Right cardiac atrium (tissue), 5 donors: Measurements from ENCODE around the gene CALHM6. TPM values are rescaled to one million over a fixed set of nuclear protein-coding genes. Genes with fewer than 3 reads are reported as not detected.
A peak's percentile ranks its signal among the peaks of the same experiment; 100 is the strongest.

ENCODE experiments used
- ATAC-seq, 2 donors: fragments of 200-7000 bp; cut with Tn5 transposase; one replicate each; pipeline versions ENCODE4 v1.8.0 to v1.9.1; 2020; ENCODE audit warnings: moderate library complexity in 2 of 2, mild to moderate bottlenecking in 1 of 2
- DNase-seq, 3 donors: peaks; one replicate each; pipeline ENCODE4 v3.0.0-alpha.2; 2020
- H3K27ac ChIP-seq: one replicate; pipeline ENCODE4 v1.5.1; 2013; ENCODE audit warnings: mild to moderate bottlenecking, low read length, control low read depth, moderate library complexity
- H3K27me3 ChIP-seq: one replicate; pipeline ENCODE4 v1.6.1; 2013; ENCODE audit not compliant: control insufficient read depth, insufficient read depth
- H3K4me1 ChIP-seq: one replicate; pipeline ENCODE4 v1.6.1; 2013; ENCODE audit warnings: low read length; ENCODE audit not compliant: control insufficient read depth, insufficient read depth
- H3K4me3 ChIP-seq: one replicate; pipeline ENCODE4 v1.5.1; 2013; ENCODE audit warnings: low read length, control low read depth
- H3K9me3 ChIP-seq: one replicate; pipeline ENCODE4 v1.6.1; 2013; ENCODE audit warnings: low read length; ENCODE audit not compliant: control insufficient read depth
- WGBS: extraction: QIAGEN DNeasy Blood & Tissue Kit; methylation state at CpG from one replicate; pipeline ENCODE4 v1.1.7; 2013; 5-methylcytosine and 5-hydroxymethylcytosine counted together
- intact Hi-C, 4 donors: fragments of 100-400 bp; cut with DNase I; formaldehyde crosslinking; loops; one replicate each; pipeline versions ENCODE4 v1.11.0 to v1.14.0; 2022 to 2023
- polyA plus RNA-seq: library from polyadenylated mRNA; stranded (reverse); fragments of 200-250 nt; gene quantifications from one replicate; pipeline ENCODE4 v1.2.3, GENCODE V29; 2013
- total RNA-seq, 4 donors: library from RNA; stranded (reverse); fragmentation: NEBNext Ultra II Directional; extraction: Animal tissue kit (Norgen Biotek cat#: 25700); gene quantifications; one replicate each; pipeline ENCODE4 v1.2.1, GENCODE V29; 2021
- donor health status: healthy with polysubstance abuse.
- donor health status: DM: no; HTN: yes; CAD: no.
- donor health status: DM: no; HTN: no; CAD: no.
- donor health status: DM: no; HTN: yes; CAD: no; lungs with severe emphysema.
- donor health status: DM: yes; HTN: yes; CAD: no.

The CALHM6 gene
- total and polyA plus RNA-seq, 5 donors = 3.0 to 5.9 (median 4.1) TPM

GRCh38 chr6:116445102-116445501, 16.1 kb upstream of the CALHM6 start:
- peaks cover 1% of the 10 kb centered on the region for H3K4me1 ChIP-seq
- no peak for DNase-seq
- no peaks in the 10 kb centered on the region for H3K9me3 ChIP-seq
- H3K4me3 ChIP-seq = no peak overlapping the region
- intact Hi-C loops = loop anchor here in 2 of 4 donors (10.0 kb wide), 2 partner anchors 150 to 160 kb away; no protein-coding TSS in a partner anchor
- no peak overlapping the region for H3K27ac ChIP-seq
- no peak for ATAC-seq
- H3K27me3 ChIP-seq = no peaks in the 10 kb centered on the region
- WGBS = 75% methylated on average over 5 of the region's 5 CpGs

- no peak overlapping the region for H3K27ac ChIP-seq
- whole genome bisulfite sequencing = 87% methylated on average over 1 of the region's 1 CpG
- DNase-seq (no peak), ATAC-seq (no peak)
- intact Hi-C loops = loop anchor here in 2 of 4 donors (10.0 kb wide), 2 partner anchors 152 to 162 kb away; no protein-coding TSS in a partner anchor
- no peaks in the 10 kb centered on the region for H3K9me3 ChIP-seq
- H3K4me3 ChIP-seq = no peak overlapping the region
- peaks cover 1% of the 10 kb centered on the region for H3K4me1 ChIP-seq
- no peaks in the 10 kb centered on the region for H3K27me3 ChIP-seq
Observed at GRCh38 chr6:116446399-116446798, 14.8 kb upstream of the CALHM6 start.

- Histone ChIP-seq H3K4me3 (no peak overlapping the region), H3K27ac (no peak overlapping the region), H3K4me1 (peaks cover 1% of the 10 kb centered on the region), H3K27me3 (no peaks in the 10 kb centered on the region), H3K9me3 (no peaks in the 10 kb centered on the region)
- 65% methylated on average over 3 of the region's 3 CpGs for WGBS
- intact Hi-C loops = loop anchor here in 2 of 4 donors (10.0 kb wide), 2 partner anchors 152 to 162 kb away; no protein-coding TSS in a partner anchor
- ATAC-seq (no peak), DNase-seq (no peak)
Observed at GRCh38 chr6:116447052-116447451, 14.1 kb upstream of the CALHM6 start.

- Histone ChIP-seq H3K9me3 (no peaks in the 10 kb centered on the region), H3K27ac (no peak overlapping the region), H3K27me3 (no peaks in the 10 kb centered on the region), H3K4me3 (no peak overlapping the region), H3K4me1 (peaks cover 1% of the 10 kb centered on the region)
- DNase-seq (peak in 1 of 3 donors; percentile 24), ATAC-seq (peak; percentile 55 to 76)
- intact Hi-C loops = loop anchor here in 2 of 4 donors (10.0 kb wide), 2 partner anchors 153 to 163 kb away; no protein-coding TSS in a partner anchor
- WGBS = 16% methylated on average over 2 of the region's 2 CpGs
Observed at GRCh38 chr6:116447496-116448011, 13.6 kb upstream of the CALHM6 start.

GRCh38 chr6:116449565-116449964, 11.6 kb upstream of the CALHM6 start:
- H3K4me3 ChIP-seq = no peak overlapping the region
- H3K4me1 ChIP-seq = no peaks in the 10 kb centered on the region
- H3K27me3 ChIP-seq = no peaks in the 10 kb centered on the region
- 81% methylated on average over 1 of the region's 1 CpG for WGBS
- intact Hi-C loops = loop anchor here in 2 of 4 donors (10.0 kb wide), 2 partner anchors 155 to 165 kb away; no protein-coding TSS in a partner anchor
- H3K9me3 ChIP-seq = no peaks in the 10 kb centered on the region
- no peak for ATAC-seq
- no peak overlapping the region for H3K27ac ChIP-seq
- DNase-seq = no peak

- WGBS = 85% methylated on average over 1 of the region's 1 CpG
- ATAC-seq = no peak
- Histone ChIP-seq H3K4me1 (no peaks in the 10 kb centered on the region), H3K9me3 (no peaks in the 10 kb centered on the region), H3K27me3 (no peaks in the 10 kb centered on the region), H3K4me3 (no peak overlapping the region), H3K27ac (no peak overlapping the region)
- no peak for DNase-seq
- intact Hi-C loops = no loop called here
Observed at GRCh38 chr6:116450185-116450710, 10.9 kb upstream of the CALHM6 start.

GRCh38 chr6:116450769-116451740, 10.1 kb upstream of the CALHM6 start:
- no peaks in the 10 kb centered on the region for H3K4me1 ChIP-seq
- 78% methylated on average over 9 of the region's 9 CpGs for WGBS
- intact Hi-C loops = no loop called here
- ATAC-seq (peak; percentile 47 to 54), DNase-seq (peak in 1 of 3 donors; percentile 60)
- H3K27me3 ChIP-seq = no peaks in the 10 kb centered on the region
- no peaks in the 10 kb centered on the region for H3K9me3 ChIP-seq
- no peak overlapping the region for H3K4me3 ChIP-seq
- H3K27ac ChIP-seq = no peak overlapping the region

GRCh38 chr6:116451916-116452315, 9.3 kb upstream of the CALHM6 start:
- H3K27me3 ChIP-seq = no peaks in the 10 kb centered on the region
- H3K4me1 ChIP-seq = no peaks in the 10 kb centered on the region
- DNase-seq (no peak), ATAC-seq (no peak)
- H3K27ac ChIP-seq = no peak overlapping the region
- H3K9me3 ChIP-seq = no peaks in the 10 kb centered on the region
- no peak overlapping the region for H3K4me3 ChIP-seq
- intact Hi-C loops = no loop called here

- DNase-seq = no peak
- no peaks in the 10 kb centered on the region for H3K27me3 ChIP-seq
- intact Hi-C loops = no loop called here
- 87% methylated on average over 2 of the region's 2 CpGs for WGBS
- H3K4me3 ChIP-seq = no peak overlapping the region
- ATAC-seq = no peak
- no peaks in the 10 kb centered on the region for H3K4me1 ChIP-seq
- no peak overlapping the region for H3K27ac ChIP-seq
- H3K9me3 ChIP-seq = no peaks in the 10 kb centered on the region
Observed at GRCh38 chr6:116452531-116452930, 8.6 kb upstream of the CALHM6 start.

GRCh38 chr6:116456106-116456505, 5.1 kb upstream of the CALHM6 start:
- 94% methylated on average over 3 of the region's 3 CpGs for WGBS
- H3K27me3 ChIP-seq = no peaks in the 10 kb centered on the region
- DNase-seq (no peak), ATAC-seq (no peak)
- intact Hi-C loops = no loop called here
- H3K4me1 ChIP-seq = no peaks in the 10 kb centered on the region
- H3K9me3 ChIP-seq = no peaks in the 10 kb centered on the region
- no peak overlapping the region for H3K27ac ChIP-seq
- H3K4me3 ChIP-seq = no peak overlapping the region

- Histone ChIP-seq H3K27me3 (no peaks in the 10 kb centered on the region), H3K9me3 (no peaks in the 10 kb centered on the region), H3K4me3 (no peak overlapping the region), H3K27ac (no peak overlapping the region), H3K4me1 (no peaks in the 10 kb centered on the region)
- DNase-seq (no peak), ATAC-seq (no peak)
- intact Hi-C loops = no loop called here
- 83% methylated on average over 2 of the region's 2 CpGs for WGBS
Observed at GRCh38 chr6:116456927-116457326, 4.2 kb upstream of the CALHM6 start.
